Effector memory CD8-positive, alpha-beta T cell (primary cell): Measurements from ENCODE around the gene NOC4L.
"Not testable (repeated sequence)": the region's sequence is repeated elsewhere in the genome, so short reads cannot be mapped to it uniquely, and the experiment has no call there.

ENCODE experiments used
- ATAC-seq: fragments of 150-1000 bp; cut with Tn5 transposase; replicated peaks from 2 replicates; pipeline ENCODE4 v1.10.0; 2021; ENCODE audit warnings: mild to moderate bottlenecking, moderate library complexity
- DNase-seq, 3 experiments: peaks; one replicate each; pipeline ENCODE4 v3.0.0; 2021
- H3K27ac Mint-ChIP-seq, 2 donors: one replicate each; pipeline ENCODE4 v1.8.0; 2022; ENCODE audit warnings: mild to moderate bottlenecking in 2 of 2, mixed read lengths in 2 of 2, moderate library complexity in 2 of 2
- H3K27me3 Mint-ChIP-seq, 2 donors: one replicate each; pipeline ENCODE4 v1.8.0; 2022; ENCODE audit warnings: mixed read lengths in 2 of 2
- H3K36me3 Mint-ChIP-seq: one replicate; pipeline ENCODE4 v1.8.0; 2022; ENCODE audit warnings: mild to moderate bottlenecking, moderate library complexity, mixed read lengths; ENCODE audit not compliant: insufficient read depth
- H3K4me1 Mint-ChIP-seq, 2 donors: one replicate each; pipeline ENCODE4 v1.8.0; 2022; ENCODE audit warnings: low read depth in 2 of 2, mixed read lengths in 2 of 2
- H3K4me3 Mint-ChIP-seq, 2 donors: one replicate each; pipeline ENCODE4 v1.8.0; 2022; ENCODE audit warnings: mild to moderate bottlenecking in 2 of 2, mixed read lengths in 2 of 2, moderate library complexity in 2 of 2
- H3K9me3 Mint-ChIP-seq, 2 donors: one replicate each; pipeline ENCODE4 v1.8.0; 2022; ENCODE audit warnings: mixed read lengths in 2 of 2

Gene NOC4L

DNA sequence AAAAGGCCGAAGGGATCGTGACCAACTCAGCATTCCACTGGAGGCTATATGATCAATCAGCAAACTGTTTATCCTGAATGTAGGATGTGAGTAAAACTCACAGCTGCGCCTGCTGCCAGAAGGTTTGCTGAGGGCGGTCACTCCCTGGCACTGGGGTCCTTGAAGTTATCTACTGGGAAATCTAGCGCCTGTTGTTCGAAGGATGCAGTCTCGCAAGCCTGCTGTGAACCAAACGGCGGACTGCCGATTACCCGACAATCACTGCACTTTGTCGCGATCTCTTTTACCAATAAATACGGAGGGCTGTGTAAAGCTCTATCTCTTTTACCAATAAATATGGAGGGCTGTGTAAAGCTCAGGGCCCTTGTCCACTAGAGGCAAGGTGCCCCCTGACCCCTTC, 13.0 kb upstream of the NOC4L start:
- Mint-ChIP-seq H3K36me3 (peaks cover 5% of the 10 kb centered on the region), H3K27me3 (no peaks in the 10 kb centered on the region), H3K4me1 (no peaks in the 10 kb centered on the region), H3K4me3 (no peak overlapping the region), H3K27ac (no peak overlapping the region), H3K9me3 (peaks cover 1 to 7% of the 10 kb centered on the region in 2 donors)
- ATAC-seq (no peak), DNase-seq (no peak)

DNA sequence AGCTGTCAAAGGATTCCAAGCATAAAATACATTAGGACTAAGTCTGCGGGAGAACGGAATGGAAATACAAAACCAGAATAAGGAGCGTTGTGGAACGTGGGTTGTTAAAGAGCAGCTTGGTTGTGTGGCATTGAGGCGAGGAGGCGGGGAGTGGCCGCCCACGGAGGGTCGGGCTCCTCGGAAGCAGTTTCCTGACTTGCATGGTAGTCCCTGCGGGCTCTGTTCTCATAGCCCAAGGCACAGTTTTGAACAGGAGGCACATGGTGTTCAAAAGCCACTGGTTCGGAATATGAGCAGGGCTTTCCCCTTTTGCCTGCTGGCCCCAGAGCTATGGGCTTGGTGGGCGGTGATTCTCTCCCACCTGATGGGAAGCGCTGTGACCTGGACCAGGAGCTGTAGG, 12.3 kb upstream of the NOC4L start:
- no peaks in the 10 kb centered on the region for H3K4me1 Mint-ChIP-seq
- no peak for DNase-seq
- peaks cover 1 to 7% of the 10 kb centered on the region in 2 donors for H3K9me3 Mint-ChIP-seq
- no peak for ATAC-seq
- peaks cover 4% of the 10 kb centered on the region for H3K36me3 Mint-ChIP-seq
- H3K27ac Mint-ChIP-seq, result no peak overlapping the region
- H3K27me3 Mint-ChIP-seq, result no peaks in the 10 kb centered on the region
- no peak overlapping the region for H3K4me3 Mint-ChIP-seq

DNA sequence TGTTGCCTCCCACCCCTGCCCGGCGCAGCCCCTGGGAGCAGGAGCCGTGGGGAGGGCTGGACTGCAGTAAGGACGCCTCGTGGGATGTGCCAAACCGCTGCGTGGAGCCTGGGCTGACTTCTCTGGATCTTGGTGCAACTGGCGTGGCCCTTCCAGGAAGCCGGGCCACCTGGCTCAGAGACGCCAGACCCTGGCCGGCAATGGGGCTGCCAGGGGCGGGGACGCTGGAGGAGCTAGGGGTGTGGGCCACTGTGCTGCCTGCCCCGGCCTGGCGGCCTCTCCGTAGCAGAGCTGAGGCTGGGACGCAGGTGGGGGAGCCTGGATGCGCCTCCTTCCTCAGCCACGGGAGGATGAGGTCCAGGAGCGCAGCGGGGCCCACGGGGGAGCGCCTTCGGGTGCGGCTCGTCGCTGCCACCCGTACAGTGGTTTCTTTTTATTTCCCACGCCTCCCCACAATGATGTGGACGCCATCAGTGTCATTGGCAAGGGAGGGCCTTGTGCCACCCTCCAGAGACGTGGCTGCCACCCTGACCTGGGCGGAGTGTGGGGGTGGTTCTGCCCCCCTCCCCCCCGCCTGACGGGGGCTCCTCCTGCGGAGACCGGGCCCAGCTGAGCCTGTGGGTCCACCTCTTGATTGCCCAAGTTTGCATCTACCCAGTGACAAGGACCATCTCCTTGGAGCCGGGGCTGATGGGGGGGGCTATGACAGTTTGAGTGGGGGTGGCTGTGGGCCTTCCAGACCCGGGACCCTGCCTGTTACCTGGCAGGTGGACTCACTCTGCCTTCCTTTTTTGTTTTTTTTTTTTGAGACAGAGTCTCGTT, 11.4 kb upstream of the NOC4L start:
- DNase-seq (no peak), ATAC-seq (no peak)
- Mint-ChIP-seq H3K4me1 (no peaks in the 10 kb centered on the region), H3K27me3 (no peaks in the 10 kb centered on the region), H3K36me3 (peaks cover 5% of the 10 kb centered on the region), H3K27ac (no peak overlapping the region), H3K4me3 (no peak overlapping the region), H3K9me3 (peaks cover 1 to 6% of the 10 kb centered on the region in 2 donors)

DNA sequence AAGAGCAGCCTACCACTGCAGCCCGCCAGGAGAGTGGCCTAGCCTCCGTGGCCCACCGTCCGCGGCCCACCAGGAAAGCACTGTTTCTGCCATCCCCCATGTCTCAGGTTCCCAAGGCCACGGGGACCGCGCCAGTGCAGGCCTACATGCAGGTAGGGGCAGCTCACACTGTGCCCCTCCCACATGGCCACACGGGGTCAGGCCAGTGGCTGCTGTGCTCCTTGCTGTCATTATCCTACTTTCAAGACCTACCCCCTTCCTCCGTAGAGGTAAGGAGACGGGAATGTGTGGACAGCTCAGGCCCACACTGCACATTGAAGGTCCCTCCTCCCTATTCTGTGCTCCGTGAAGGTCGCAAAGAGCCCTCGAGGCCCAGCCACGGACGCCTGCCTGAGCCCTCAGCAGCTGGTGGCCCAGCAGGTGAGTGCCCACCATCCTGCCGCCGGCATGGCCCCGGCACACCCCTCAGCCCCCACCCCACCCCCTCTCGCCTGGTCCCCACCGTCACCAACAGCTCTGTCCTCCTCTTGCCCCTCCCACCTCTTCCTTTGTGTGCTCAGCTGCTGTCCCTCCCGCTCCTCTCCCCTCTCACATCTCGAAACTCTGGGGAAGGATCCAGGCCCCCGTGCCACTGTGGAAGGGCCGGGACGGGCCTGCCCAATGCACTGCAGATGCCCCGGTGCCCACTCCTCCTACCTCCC, 10.2 kb upstream of the NOC4L start:
- H3K4me1 Mint-ChIP-seq, result no peaks in the 10 kb centered on the region
- H3K9me3 Mint-ChIP-seq, result peaks cover 0 to 1% of the 10 kb centered on the region in 2 donors
- ATAC-seq, result no peak
- H3K36me3 Mint-ChIP-seq, result peaks cover 12% of the 10 kb centered on the region
- H3K27ac Mint-ChIP-seq, result no peak overlapping the region
- no peaks in the 10 kb centered on the region for H3K27me3 Mint-ChIP-seq
- no peak for DNase-seq
- no peak overlapping the region for H3K4me3 Mint-ChIP-seq

DNA sequence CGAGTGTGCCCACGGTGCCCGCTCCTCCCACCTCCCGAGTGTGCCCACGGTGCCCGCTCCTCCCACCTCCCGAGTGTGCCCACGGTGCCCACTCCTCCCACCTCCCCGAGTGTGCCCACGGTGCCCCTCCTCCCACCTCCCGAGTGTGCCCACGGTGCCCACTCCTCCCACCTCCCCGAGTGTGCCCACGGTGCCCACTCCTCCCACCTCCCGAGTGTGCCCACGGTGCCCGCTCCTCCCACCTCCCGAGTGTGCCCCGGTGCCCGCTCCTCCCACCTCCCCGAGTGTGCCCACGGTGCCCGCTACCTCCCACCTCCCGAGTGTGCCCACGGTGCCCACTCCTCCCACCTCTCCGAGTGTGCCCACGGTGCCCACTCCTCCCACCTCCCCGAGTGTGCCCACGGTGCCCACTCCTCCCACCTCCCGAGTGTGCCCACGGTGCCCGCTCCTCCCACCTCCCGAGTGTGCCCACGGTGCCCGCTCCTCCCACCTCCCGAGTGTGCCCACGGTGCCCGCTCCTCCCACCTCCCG, 9.5 kb upstream of the NOC4L start:
- H3K27ac Mint-ChIP-seq, H3K9me3 Mint-ChIP-seq, H3K27me3 Mint-ChIP-seq, H3K4me3 Mint-ChIP-seq, H3K4me1 Mint-ChIP-seq, ATAC-seq, DNase-seq: not testable (repeated sequence)
- H3K36me3 Mint-ChIP-seq, result peaks cover 16% of the 10 kb centered on the region

DNA sequence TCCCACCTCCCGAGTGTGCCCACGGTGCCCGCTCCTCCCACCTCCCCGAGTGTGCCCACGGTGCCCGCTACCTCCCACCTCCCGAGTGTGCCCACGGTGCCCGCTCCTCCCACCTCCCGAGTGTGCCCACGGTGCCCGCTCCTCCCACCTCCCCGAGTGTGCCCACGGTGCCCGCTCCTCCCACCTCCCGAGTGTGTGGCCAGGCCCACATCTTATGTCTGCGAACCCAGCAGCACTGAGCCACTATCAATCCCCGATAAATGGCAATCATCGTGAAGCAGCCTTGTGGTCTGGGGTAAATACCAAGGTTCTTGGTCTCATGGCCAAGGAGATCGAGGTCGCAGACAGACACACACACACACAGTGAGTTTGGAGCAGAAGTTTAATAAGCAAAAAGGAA, 8.0 kb upstream of the NOC4L start:
- H3K4me1 Mint-ChIP-seq, H3K4me3 Mint-ChIP-seq, ATAC-seq, H3K27ac Mint-ChIP-seq, H3K9me3 Mint-ChIP-seq, H3K27me3 Mint-ChIP-seq, DNase-seq: not testable (repeated sequence)
- H3K36me3 Mint-ChIP-seq, result peaks cover 30% of the 10 kb centered on the region

DNA sequence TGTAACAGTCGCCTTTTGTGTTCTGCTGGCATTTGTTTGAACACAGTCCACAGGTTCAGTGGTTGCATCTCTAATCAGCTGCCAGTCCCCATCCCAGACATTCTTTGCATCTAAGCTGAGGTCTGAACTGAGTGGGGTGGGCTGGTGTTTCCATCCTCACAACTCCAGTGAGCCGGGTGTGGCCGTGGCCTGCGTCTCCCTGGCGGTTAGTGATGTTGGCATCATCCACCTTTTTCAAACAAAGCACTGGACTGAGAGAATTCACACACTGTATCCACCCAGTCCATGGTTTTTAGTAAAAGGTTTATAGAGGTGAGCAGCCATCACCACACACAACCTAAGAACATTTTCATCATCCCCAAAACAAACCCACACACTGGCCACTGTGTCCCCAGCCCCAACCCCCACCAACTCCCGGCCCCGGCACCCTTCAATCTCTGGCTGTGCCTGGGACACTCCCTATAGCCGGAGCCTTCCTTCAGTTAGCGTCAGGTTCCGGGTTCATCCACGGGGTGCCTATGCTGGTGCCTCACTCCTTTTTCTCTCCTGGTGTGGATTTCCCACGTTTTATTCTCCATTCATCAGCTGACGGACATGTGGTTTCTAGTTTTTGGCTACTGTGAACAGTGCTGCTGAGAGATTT, 6.7 kb upstream of the NOC4L start:
- Mint-ChIP-seq H3K4me3 (no peak overlapping the region), H3K9me3 (no peaks in the 10 kb centered on the region)
- no peak for DNase-seq

DNA sequence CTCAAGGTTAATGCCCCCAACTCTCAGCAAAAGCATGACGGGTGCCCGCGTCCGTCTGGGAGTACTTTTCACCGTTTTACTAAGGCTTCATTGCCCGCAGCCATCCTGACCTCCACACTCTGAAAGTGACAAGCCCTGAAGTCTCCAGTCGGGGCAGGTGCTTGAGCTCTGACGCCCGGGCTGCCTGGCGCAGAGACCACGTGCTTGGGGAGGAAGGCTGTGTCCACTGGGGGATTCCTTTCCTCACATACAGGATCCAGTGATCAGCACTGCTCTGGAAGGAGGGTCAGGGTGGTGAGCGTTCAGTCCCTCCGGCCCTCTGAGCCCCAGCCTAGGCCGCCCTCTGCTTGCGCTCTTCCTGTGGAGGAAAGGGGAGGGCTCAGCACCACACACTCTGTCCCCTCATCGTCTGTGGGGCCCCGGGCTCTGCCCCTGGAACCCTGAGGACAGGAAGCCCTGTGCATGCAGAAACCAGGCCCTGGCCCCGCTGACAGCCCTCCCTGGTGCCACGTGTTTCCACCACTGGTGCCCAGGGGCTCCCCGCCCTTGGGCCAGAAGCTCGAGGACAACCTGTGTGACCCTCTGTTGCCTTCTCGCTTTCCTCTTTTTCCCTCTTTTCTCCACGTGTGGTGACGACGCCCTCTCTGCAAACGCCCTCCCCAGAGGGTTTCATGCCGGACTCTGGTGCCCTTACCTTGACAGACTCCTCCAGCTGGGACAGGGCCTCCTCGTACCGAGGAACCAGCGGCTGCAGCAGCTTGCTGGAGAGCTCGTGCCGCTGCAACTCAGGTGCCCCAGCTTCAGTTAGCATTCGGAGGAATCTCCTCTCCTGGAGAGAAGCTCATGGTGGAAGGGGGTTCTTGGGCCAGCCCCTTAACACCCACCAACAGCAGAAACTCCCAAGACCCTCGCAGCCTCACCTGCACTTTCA, 5.1 kb upstream of the NOC4L start:
- H3K27ac Mint-ChIP-seq, result no peak overlapping the region
- ATAC-seq (no peak), DNase-seq (no peak)
- H3K9me3 Mint-ChIP-seq, result no peaks in the 10 kb centered on the region
- no peaks in the 10 kb centered on the region for H3K27me3 Mint-ChIP-seq
- peaks cover 50% of the 10 kb centered on the region for H3K36me3 Mint-ChIP-seq
- H3K4me1 Mint-ChIP-seq, result peaks cover 4% of the 10 kb centered on the region in 2 donors
- no peak overlapping the region for H3K4me3 Mint-ChIP-seq

More for the DNA sequence above, 6.7 kb upstream of the NOC4L start:
- peaks cover 41% of the 10 kb centered on the region for H3K36me3 Mint-ChIP-seq
- H3K27me3 Mint-ChIP-seq, result no peaks in the 10 kb centered on the region
- no peak for ATAC-seq
- no peak overlapping the region for H3K27ac Mint-ChIP-seq
- no peaks in the 10 kb centered on the region for H3K4me1 Mint-ChIP-seq

DNA sequence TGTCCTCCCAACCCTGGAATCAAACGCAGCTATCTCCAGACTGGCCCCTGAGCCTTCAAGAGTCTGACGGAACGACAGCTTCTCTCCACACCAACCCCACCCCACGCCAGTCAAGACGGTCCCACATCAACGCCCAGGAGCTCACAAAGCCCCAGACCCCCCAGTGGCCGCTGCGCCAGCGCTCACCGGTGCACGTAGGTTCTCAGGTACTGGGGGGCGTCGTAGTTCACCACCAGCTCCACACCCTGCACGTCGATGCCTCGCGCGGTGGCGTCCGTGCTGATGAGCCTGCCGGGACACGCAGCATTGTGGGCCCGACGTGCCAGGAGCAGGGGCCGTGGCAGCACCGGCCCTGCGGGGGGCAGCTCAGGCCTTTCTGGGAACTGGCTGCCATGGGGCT, 4.3 kb upstream of the NOC4L start:
- ATAC-seq (no peak), DNase-seq (no peak)
- peaks cover 7 to 8% of the 10 kb centered on the region in 2 donors for H3K4me1 Mint-ChIP-seq
- no peaks in the 10 kb centered on the region for H3K9me3 Mint-ChIP-seq
- no peak overlapping the region for H3K4me3 Mint-ChIP-seq
- H3K27me3 Mint-ChIP-seq, result no peaks in the 10 kb centered on the region
- peaks cover 57% of the 10 kb centered on the region for H3K36me3 Mint-ChIP-seq
- no peak overlapping the region for H3K27ac Mint-ChIP-seq

DNA sequence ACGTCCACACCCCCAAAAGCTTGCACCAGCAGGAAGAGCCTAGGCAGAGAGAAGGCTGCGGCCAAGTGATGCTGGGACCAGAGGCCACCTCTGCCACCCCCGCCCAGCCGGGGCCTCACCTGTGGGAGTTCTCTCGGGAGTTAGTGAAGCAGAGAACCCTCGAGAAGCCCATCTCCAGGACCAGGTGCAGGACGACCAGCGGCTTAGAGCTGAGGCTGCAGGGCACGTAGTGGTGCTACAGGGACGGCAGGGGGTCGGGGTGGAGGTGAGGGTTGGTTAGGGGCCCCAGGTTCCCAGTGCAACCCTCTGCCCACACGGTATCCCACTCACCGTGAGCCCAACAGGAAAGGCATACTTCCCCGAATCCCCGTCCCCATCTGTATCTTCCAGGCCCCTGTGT, 3.8 kb upstream of the NOC4L start:
- no peak overlapping the region for H3K4me3 Mint-ChIP-seq
- H3K9me3 Mint-ChIP-seq, result no peaks in the 10 kb centered on the region
- no peak for DNase-seq
- no peak for ATAC-seq
- no peak overlapping the region for H3K27ac Mint-ChIP-seq
- peaks cover 61% of the 10 kb centered on the region for H3K36me3 Mint-ChIP-seq
- H3K4me1 Mint-ChIP-seq, result peaks cover 13 to 14% of the 10 kb centered on the region in 2 donors
- H3K27me3 Mint-ChIP-seq, result no peaks in the 10 kb centered on the region

DNA sequence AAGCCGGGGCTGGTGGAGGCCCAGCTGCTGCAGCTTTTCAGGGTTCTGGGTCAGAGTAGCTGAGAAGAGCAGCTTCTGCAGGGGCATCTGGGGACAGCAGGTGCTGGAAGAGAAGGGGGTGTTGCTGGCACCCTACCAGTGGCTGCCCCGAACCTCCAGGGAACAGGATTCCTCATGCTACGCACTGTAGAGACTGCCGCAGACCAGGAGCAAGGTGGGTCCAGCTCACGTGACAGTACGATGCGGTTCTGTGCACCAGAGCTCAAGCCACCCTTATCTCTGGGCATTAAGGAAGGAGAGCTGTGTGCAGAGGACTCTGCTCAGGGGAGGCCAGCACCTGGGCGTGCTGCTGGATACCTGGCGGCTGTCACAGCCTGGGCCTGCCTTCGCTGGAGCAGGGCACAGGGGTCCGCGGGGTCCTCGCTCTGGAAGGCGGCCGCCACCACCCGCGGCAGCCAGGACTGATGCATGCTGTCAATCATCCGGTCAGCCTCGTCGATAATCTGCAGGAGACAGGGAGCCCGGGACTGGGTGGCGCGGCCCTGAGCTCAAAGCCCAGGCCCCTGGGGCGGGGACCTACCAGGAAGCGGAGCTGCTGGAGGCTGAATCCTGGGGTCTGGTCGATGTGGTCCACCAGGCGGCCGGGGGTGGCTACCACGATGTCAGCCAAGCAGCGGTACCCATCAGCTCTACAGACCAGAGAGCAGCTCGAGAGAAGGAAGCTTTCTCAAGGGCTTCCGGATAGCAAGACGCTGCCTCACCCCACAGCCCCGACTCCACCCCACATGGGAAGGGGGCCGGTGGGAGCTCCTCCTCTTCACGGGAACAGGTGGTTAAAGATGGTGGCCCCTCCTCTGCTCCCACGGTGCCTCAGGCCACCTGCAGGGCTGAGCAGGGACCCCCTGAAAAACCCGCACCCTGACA, 3.1 kb upstream of the NOC4L start:
- H3K27ac Mint-ChIP-seq, result no peak overlapping the region
- H3K4me1 Mint-ChIP-seq, result peaks cover 18 to 19% of the 10 kb centered on the region in 2 donors
- no peak for ATAC-seq
- H3K36me3 Mint-ChIP-seq, result peaks cover 66% of the 10 kb centered on the region
- no peaks in the 10 kb centered on the region for H3K27me3 Mint-ChIP-seq
- H3K4me3 Mint-ChIP-seq, result no peak overlapping the region
- no peak for DNase-seq
- H3K9me3 Mint-ChIP-seq, result no peaks in the 10 kb centered on the region
